Measurements from ENCODE around the gene GLT8D2. TPM values are rescaled to one million over a fixed set of nuclear protein-coding genes. Genes with fewer than 3 reads are reported as not detected.

GLT8D2 gene, protein sequence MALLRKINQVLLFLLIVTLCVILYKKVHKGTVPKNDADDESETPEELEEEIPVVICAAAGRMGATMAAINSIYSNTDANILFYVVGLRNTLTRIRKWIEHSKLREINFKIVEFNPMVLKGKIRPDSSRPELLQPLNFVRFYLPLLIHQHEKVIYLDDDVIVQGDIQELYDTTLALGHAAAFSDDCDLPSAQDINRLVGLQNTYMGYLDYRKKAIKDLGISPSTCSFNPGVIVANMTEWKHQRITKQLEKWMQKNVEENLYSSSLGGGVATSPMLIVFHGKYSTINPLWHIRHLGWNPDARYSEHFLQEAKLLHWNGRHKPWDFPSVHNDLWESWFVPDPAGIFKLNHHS
- 1 to 10 TPM; 1.4 to 1.6 TPM for polyA plus RNA-seq

DNA sequence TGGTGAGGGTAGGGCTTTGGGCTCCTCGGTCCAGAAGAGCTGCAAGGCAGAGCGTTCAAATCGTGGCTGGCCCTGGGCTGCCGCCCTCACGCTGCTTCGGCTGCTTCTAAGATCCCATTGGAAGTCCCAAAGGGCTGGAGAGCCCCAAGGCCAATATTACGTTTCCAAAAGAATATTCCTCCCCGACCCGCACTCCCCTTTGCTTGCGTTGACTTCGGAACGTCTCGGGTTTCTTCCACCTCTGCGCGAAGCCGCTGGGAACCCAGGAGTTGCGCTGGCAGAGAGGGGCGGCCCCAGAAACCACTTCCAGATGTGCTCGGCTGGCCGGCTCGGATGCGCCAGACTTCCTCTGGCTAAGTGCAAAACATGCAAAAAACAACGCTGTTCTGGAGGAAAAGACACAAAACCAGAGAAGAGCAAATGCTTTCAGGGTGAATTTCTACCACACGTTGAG, at the start of gene GLT8D2:
Gene GLT8D2, minus strand, starts transcription at position 285 of the 454 bp plus-strand sequence. CDS start 30,539 bp downstream, outside the sequence.
- H3K9me3 ChIP-seq (ENCODE audit: control insufficient read depth in 2 of 2, insufficient read depth in 1 of 2, low read depth in 1 of 2, low read length in 1 of 2), result no peaks in the 10 kb centered on the region
- no peaks in the 10 kb centered on the region for H3K36me3 ChIP-seq (ENCODE audit: control insufficient read depth in 2 of 2, insufficient read depth in 2 of 2, low read length in 1 of 2)
- no peaks in the 10 kb centered on the region for H3K4me1 ChIP-seq (ENCODE audit: control insufficient read depth in 2 of 2, insufficient read depth in 2 of 2, low read length in 1 of 2)
- no peaks in the 10 kb centered on the region for H3K27me3 ChIP-seq (ENCODE audit: control insufficient read depth in 1 of 2, insufficient read depth in 2 of 2, low read length in 2 of 2)
- peak within 1 kb of the TSS; percentile 51 to 61 for H3K27ac ChIP-seq (ENCODE audit: low read depth in 2 of 2, low read length in 1 of 2)
- peak within 1 kb of the TSS; percentile 41 to 46 for H3K4me3 ChIP-seq (ENCODE audit: low read depth in 1 of 2, low read length in 2 of 2)
- 0 to 3% methylated on average over 24 of the region's 24 CpGs for WGBS, 2 donors

GRCh38 chr12:104097954-104098353, 48.0 kb upstream of the GLT8D2 start:
- H3K27me3 ChIP-seq (ENCODE audit: control insufficient read depth in 1 of 2, insufficient read depth in 2 of 2, low read length in 2 of 2), result no peaks in the 10 kb centered on the region

GRCh38 chr12:104095289-104095688, 45.3 kb upstream of the GLT8D2 start:
- H3K4me1 ChIP-seq (ENCODE audit: control insufficient read depth in 2 of 2, insufficient read depth in 2 of 2, low read length in 1 of 2), result no peaks in the 10 kb centered on the region
- 69 to 85% methylated on average over 1 of the region's 1 CpG for WGBS, 2 donors
- H3K4me3 ChIP-seq (ENCODE audit: low read depth in 1 of 2, low read length in 2 of 2), result no peak overlapping the region
- no peak overlapping the region for H3K27ac ChIP-seq (ENCODE audit: low read depth in 2 of 2, low read length in 1 of 2)
- H3K27me3 ChIP-seq (ENCODE audit: control insufficient read depth in 1 of 2, insufficient read depth in 2 of 2, low read length in 2 of 2), result no peaks in the 10 kb centered on the region
- peaks cover 3 to 5% of the 10 kb centered on the region in 2 donors for H3K36me3 ChIP-seq (ENCODE audit: control insufficient read depth in 2 of 2, insufficient read depth in 2 of 2, low read length in 1 of 2)
- no peaks in the 10 kb centered on the region for H3K9me3 ChIP-seq (ENCODE audit: control insufficient read depth in 2 of 2, insufficient read depth in 1 of 2, low read depth in 1 of 2, low read length in 1 of 2)

More at GRCh38 chr12:104097954-104098353, 48.0 kb upstream of the GLT8D2 start:
- H3K4me1 ChIP-seq (ENCODE audit: control insufficient read depth in 2 of 2, insufficient read depth in 2 of 2, low read length in 1 of 2), result no peaks in the 10 kb centered on the region
- no peaks in the 10 kb centered on the region for H3K9me3 ChIP-seq (ENCODE audit: control insufficient read depth in 2 of 2, insufficient read depth in 1 of 2, low read depth in 1 of 2, low read length in 1 of 2)
- H3K36me3 ChIP-seq (ENCODE audit: control insufficient read depth in 2 of 2, insufficient read depth in 2 of 2, low read length in 1 of 2), result peaks cover 0 to 8% of the 10 kb centered on the region in 2 donors
- WGBS, 2 donors, result 92 to 94% methylated on average over 2 of the region's 2 CpGs
- no peak overlapping the region for H3K27ac ChIP-seq (ENCODE audit: low read depth in 2 of 2, low read length in 1 of 2)
- no peak overlapping the region for H3K4me3 ChIP-seq (ENCODE audit: low read depth in 1 of 2, low read length in 2 of 2)

GRCh38 chr12:104094284-104094683, 44.3 kb upstream of the GLT8D2 start:
- Histone ChIP-seq H3K27ac (ENCODE audit: low read depth in 2 of 2, low read length in 1 of 2) (no peak overlapping the region), H3K4me3 (ENCODE audit: low read depth in 1 of 2, low read length in 2 of 2) (no peak overlapping the region), H3K36me3 (ENCODE audit: control insufficient read depth in 2 of 2, insufficient read depth in 2 of 2, low read length in 1 of 2) (peaks cover 3 to 5% of the 10 kb centered on the region in 2 donors), H3K27me3 (ENCODE audit: control insufficient read depth in 1 of 2, insufficient read depth in 2 of 2, low read length in 2 of 2) (no peaks in the 10 kb centered on the region), H3K9me3 (ENCODE audit: control insufficient read depth in 2 of 2, insufficient read depth in 1 of 2, low read depth in 1 of 2, low read length in 1 of 2) (no peaks in the 10 kb centered on the region), H3K4me1 (ENCODE audit: control insufficient read depth in 2 of 2, insufficient read depth in 2 of 2, low read length in 1 of 2) (no peaks in the 10 kb centered on the region)
- 92 to 97% methylated on average over 3 of the region's 3 CpGs for WGBS, 2 donors

- Histone ChIP-seq H3K4me1 (ENCODE audit: control insufficient read depth in 2 of 2, insufficient read depth in 2 of 2, low read length in 1 of 2) (no peaks in the 10 kb centered on the region), H3K9me3 (ENCODE audit: control insufficient read depth in 2 of 2, insufficient read depth in 1 of 2, low read depth in 1 of 2, low read length in 1 of 2) (no peaks in the 10 kb centered on the region), H3K27ac (ENCODE audit: low read depth in 2 of 2, low read length in 1 of 2) (no peak overlapping the region), H3K4me3 (ENCODE audit: low read depth in 1 of 2, low read length in 2 of 2) (no peak overlapping the region), H3K36me3 (ENCODE audit: control insufficient read depth in 2 of 2, insufficient read depth in 2 of 2, low read length in 1 of 2) (peaks cover 7% of the 10 kb centered on the region in 2 donors), H3K27me3 (ENCODE audit: control insufficient read depth in 1 of 2, insufficient read depth in 2 of 2, low read length in 2 of 2) (no peaks in the 10 kb centered on the region)
- WGBS, 2 donors, result 89 to 90% methylated on average over 4 of the region's 4 CpGs
Observed at GRCh38 chr12:104091136-104091535, 41.1 kb upstream of the GLT8D2 start.

GRCh38 chr12:104090685-104091084, 40.7 kb upstream of the GLT8D2 start:
- peaks cover 7 to 8% of the 10 kb centered on the region in 2 donors for H3K36me3 ChIP-seq (ENCODE audit: control insufficient read depth in 2 of 2, insufficient read depth in 2 of 2, low read length in 1 of 2)
- no peak overlapping the region for H3K27ac ChIP-seq (ENCODE audit: low read depth in 2 of 2, low read length in 1 of 2)
- H3K4me3 ChIP-seq (ENCODE audit: low read depth in 1 of 2, low read length in 2 of 2), result no peak overlapping the region
- no peaks in the 10 kb centered on the region for H3K9me3 ChIP-seq (ENCODE audit: control insufficient read depth in 2 of 2, insufficient read depth in 1 of 2, low read depth in 1 of 2, low read length in 1 of 2)
- 88 to 94% methylated on average over 1 of the region's 1 CpG for WGBS, 2 donors
- H3K4me1 ChIP-seq (ENCODE audit: control insufficient read depth in 2 of 2, insufficient read depth in 2 of 2, low read length in 1 of 2), result no peaks in the 10 kb centered on the region
- H3K27me3 ChIP-seq (ENCODE audit: control insufficient read depth in 1 of 2, insufficient read depth in 2 of 2, low read length in 2 of 2), result no peaks in the 10 kb centered on the region

GRCh38 chr12:104083769-104084475, 33.9 kb upstream of the GLT8D2 start:
- H3K27ac ChIP-seq (ENCODE audit: low read depth in 2 of 2, low read length in 1 of 2), result no peak overlapping the region
- 89 to 90% methylated on average over 8 of the region's 8 CpGs for WGBS, 2 donors
- no peak overlapping the region for H3K4me3 ChIP-seq (ENCODE audit: low read depth in 1 of 2, low read length in 2 of 2)
- no peaks in the 10 kb centered on the region for H3K4me1 ChIP-seq (ENCODE audit: control insufficient read depth in 2 of 2, insufficient read depth in 2 of 2, low read length in 1 of 2)
- H3K27me3 ChIP-seq (ENCODE audit: control insufficient read depth in 1 of 2, insufficient read depth in 2 of 2, low read length in 2 of 2), result no peaks in the 10 kb centered on the region
- peaks cover 2 to 12% of the 10 kb centered on the region in 2 donors for H3K36me3 ChIP-seq (ENCODE audit: control insufficient read depth in 2 of 2, insufficient read depth in 2 of 2, low read length in 1 of 2)
- H3K9me3 ChIP-seq (ENCODE audit: control insufficient read depth in 2 of 2, insufficient read depth in 1 of 2, low read depth in 1 of 2, low read length in 1 of 2), result no peaks in the 10 kb centered on the region

GRCh38 chr12:104080764-104081163, 30.8 kb upstream of the GLT8D2 start:
- Histone ChIP-seq H3K9me3 (ENCODE audit: control insufficient read depth in 2 of 2, insufficient read depth in 1 of 2, low read depth in 1 of 2, low read length in 1 of 2) (no peaks in the 10 kb centered on the region), H3K4me1 (ENCODE audit: control insufficient read depth in 2 of 2, insufficient read depth in 2 of 2, low read length in 1 of 2) (no peaks in the 10 kb centered on the region), H3K27ac (ENCODE audit: low read depth in 2 of 2, low read length in 1 of 2) (no peak overlapping the region), H3K36me3 (ENCODE audit: control insufficient read depth in 2 of 2, insufficient read depth in 2 of 2, low read length in 1 of 2) (peaks cover 0 to 5% of the 10 kb centered on the region in 2 donors), H3K27me3 (ENCODE audit: control insufficient read depth in 1 of 2, insufficient read depth in 2 of 2, low read length in 2 of 2) (no peaks in the 10 kb centered on the region), H3K4me3 (ENCODE audit: low read depth in 1 of 2, low read length in 2 of 2) (no peak overlapping the region)
- WGBS, 2 donors, result 82 to 83% methylated on average over 1 of the region's 1 CpG

- Histone ChIP-seq H3K36me3 (ENCODE audit: control insufficient read depth in 2 of 2, insufficient read depth in 2 of 2, low read length in 1 of 2) (peaks cover 0 to 2% of the 10 kb centered on the region in 2 donors), H3K27ac (ENCODE audit: low read depth in 2 of 2, low read length in 1 of 2) (no peak overlapping the region), H3K27me3 (ENCODE audit: control insufficient read depth in 1 of 2, insufficient read depth in 2 of 2, low read length in 2 of 2) (no peaks in the 10 kb centered on the region), H3K4me3 (ENCODE audit: low read depth in 1 of 2, low read length in 2 of 2) (no peak overlapping the region), H3K4me1 (ENCODE audit: control insufficient read depth in 2 of 2, insufficient read depth in 2 of 2, low read length in 1 of 2) (no peaks in the 10 kb centered on the region), H3K9me3 (ENCODE audit: control insufficient read depth in 2 of 2, insufficient read depth in 1 of 2, low read depth in 1 of 2, low read length in 1 of 2) (no peaks in the 10 kb centered on the region)
- 68 to 72% methylated on average over 1 of the region's 1 CpG for WGBS, 2 donors
Observed at GRCh38 chr12:104079024-104079423, 29.0 kb upstream of the GLT8D2 start.
